H1 (cell line): Measurements from ENCODE around the gene CACNA2D3. TPM values are rescaled to one million over a fixed set of nuclear protein-coding genes. Genes with fewer than 3 reads are reported as not detected.

Experiments used
- SP2 ChIP-seq: IDR thresholded peaks from 2 replicates; pipeline ENCODE4 v1.6.1; 2012; ENCODE audit warnings: mild to moderate bottlenecking, low read length, inconsistent platforms
- polyA plus RNA-seq, 7 experiments: library from polyadenylated mRNA; depleted of rRNA in 3 of 7; stranded (reverse) in 5 of 7; unstranded in 2 of 7; fragments of >200 nt in 5 of 7; fragments of 200-250 nt in 2 of 7; gene quantifications; 1 replicate in 5 of 7; 2 replicates in 1 of 7; 4 replicates in 1 of 7; pipeline versions ENCODE4 v1.2.1 to v1.2.3, GENCODE V29; 2011 to 2013; ENCODE audit warnings: missing spikeins in 2 of 7, mixed read lengths in 2 of 7
- total RNA-seq: library from RNA; stranded (reverse); fragmentation: NEBNext Ultra II Directional; extraction: Animal tissue kit (Norgen Biotek cat#: 25700); gene quantifications from 2 replicates; pipeline ENCODE4 v1.2.1, GENCODE V29; 2021
- TF ChIP-seq, protein P1 (sequence below): fragments of 300-600 bp; sonication (generic); IDR thresholded peaks from 2 replicates; pipeline ENCODE4 v1.7.1; 2012; ENCODE audit warnings: low read length, moderate library complexity, mild to moderate bottlenecking, inconsistent platforms; ENCODE audit not compliant: insufficient replicate concordance
- TF ChIP-seq, protein P2 (sequence below): IDR thresholded peaks from 2 replicates; pipeline ENCODE4 v1.6.1; 2012; ENCODE audit warnings: inconsistent platforms

The CACNA2D3 gene
- total and polyA plus RNA-seq, 2 of the 8 experiments (the other 6 are each of a cell fraction or from before 2014, with no cell fraction given) = 1.5 to 1.8 TPM

DNA sequence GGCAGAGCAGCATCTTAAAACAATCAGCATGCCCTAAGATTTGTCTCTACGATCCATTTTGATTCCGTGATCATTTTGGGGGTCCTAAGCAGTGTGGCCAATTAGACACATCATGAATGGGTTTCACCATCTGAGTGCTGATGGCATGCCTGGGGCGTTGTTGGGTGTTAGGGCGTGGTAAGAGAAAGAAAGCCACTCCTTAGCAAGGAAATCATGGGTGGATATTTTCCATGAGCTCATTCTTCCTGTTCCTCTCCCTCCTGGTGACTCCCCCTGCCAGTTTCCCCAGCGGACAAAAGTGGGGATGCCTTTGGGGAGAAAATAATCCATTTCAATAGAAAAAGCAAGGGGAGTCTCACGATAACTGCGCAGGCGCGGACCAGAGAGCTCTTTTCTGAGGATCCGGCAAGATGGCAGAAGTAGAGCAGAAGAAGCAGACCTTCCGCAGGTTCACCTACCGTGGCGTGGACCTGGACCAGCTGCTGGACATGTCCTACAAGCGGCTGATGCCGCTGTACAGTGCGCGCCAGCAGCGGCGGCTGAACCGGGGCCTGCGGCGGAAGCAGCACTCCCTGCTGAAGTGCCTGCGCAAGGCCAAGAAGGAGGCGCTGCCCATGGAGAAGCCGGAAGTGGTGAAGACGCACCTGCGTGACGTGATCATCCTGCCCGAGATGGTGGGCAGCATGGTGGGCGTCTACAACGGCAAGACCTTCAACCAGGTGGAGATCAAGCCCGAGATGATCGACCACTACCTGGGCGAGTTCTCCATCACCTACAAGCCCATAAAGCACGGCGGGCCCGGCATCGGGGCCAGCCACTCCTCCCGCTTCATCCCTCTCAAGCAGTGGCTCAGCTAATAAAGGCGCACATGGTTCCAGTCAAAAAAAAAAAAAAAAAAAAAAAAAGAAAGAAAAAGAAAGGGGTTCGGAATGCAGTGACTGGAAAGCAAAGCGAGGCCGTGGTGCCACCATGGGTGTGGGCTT, 503.7 kb downstream of the CACNA2D3 start (continued):
- TF ChIP-seq, protein P1, sequence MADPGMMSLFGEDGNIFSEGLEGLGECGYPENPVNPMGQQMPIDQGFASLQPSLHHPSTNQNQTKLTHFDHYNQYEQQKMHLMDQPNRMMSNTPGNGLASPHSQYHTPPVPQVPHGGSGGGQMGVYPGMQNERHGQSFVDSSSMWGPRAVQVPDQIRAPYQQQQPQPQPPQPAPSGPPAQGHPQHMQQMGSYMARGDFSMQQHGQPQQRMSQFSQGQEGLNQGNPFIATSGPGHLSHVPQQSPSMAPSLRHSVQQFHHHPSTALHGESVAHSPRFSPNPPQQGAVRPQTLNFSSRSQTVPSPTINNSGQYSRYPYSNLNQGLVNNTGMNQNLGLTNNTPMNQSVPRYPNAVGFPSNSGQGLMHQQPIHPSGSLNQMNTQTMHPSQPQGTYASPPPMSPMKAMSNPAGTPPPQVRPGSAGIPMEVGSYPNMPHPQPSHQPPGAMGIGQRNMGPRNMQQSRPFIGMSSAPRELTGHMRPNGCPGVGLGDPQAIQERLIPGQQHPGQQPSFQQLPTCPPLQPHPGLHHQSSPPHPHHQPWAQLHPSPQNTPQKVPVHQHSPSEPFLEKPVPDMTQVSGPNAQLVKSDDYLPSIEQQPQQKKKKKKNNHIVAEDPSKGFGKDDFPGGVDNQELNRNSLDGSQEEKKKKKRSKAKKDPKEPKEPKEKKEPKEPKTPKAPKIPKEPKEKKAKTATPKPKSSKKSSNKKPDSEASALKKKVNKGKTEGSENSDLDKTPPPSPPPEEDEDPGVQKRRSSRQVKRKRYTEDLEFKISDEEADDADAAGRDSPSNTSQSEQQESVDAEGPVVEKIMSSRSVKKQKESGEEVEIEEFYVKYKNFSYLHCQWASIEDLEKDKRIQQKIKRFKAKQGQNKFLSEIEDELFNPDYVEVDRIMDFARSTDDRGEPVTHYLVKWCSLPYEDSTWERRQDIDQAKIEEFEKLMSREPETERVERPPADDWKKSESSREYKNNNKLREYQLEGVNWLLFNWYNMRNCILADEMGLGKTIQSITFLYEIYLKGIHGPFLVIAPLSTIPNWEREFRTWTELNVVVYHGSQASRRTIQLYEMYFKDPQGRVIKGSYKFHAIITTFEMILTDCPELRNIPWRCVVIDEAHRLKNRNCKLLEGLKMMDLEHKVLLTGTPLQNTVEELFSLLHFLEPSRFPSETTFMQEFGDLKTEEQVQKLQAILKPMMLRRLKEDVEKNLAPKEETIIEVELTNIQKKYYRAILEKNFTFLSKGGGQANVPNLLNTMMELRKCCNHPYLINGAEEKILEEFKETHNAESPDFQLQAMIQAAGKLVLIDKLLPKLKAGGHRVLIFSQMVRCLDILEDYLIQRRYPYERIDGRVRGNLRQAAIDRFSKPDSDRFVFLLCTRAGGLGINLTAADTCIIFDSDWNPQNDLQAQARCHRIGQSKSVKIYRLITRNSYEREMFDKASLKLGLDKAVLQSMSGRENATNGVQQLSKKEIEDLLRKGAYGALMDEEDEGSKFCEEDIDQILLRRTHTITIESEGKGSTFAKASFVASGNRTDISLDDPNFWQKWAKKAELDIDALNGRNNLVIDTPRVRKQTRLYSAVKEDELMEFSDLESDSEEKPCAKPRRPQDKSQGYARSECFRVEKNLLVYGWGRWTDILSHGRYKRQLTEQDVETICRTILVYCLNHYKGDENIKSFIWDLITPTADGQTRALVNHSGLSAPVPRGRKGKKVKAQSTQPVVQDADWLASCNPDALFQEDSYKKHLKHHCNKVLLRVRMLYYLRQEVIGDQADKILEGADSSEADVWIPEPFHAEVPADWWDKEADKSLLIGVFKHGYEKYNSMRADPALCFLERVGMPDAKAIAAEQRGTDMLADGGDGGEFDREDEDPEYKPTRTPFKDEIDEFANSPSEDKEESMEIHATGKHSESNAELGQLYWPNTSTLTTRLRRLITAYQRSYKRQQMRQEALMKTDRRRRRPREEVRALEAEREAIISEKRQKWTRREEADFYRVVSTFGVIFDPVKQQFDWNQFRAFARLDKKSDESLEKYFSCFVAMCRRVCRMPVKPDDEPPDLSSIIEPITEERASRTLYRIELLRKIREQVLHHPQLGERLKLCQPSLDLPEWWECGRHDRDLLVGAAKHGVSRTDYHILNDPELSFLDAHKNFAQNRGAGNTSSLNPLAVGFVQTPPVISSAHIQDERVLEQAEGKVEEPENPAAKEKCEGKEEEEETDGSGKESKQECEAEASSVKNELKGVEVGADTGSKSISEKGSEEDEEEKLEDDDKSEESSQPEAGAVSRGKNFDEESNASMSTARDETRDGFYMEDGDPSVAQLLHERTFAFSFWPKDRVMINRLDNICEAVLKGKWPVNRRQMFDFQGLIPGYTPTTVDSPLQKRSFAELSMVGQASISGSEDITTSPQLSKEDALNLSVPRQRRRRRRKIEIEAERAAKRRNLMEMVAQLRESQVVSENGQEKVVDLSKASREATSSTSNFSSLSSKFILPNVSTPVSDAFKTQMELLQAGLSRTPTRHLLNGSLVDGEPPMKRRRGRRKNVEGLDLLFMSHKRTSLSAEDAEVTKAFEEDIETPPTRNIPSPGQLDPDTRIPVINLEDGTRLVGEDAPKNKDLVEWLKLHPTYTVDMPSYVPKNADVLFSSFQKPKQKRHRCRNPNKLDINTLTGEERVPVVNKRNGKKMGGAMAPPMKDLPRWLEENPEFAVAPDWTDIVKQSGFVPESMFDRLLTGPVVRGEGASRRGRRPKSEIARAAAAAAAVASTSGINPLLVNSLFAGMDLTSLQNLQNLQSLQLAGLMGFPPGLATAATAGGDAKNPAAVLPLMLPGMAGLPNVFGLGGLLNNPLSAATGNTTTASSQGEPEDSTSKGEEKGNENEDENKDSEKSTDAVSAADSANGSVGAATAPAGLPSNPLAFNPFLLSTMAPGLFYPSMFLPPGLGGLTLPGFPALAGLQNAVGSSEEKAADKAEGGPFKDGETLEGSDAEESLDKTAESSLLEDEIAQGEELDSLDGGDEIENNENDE = no peak
- TF ChIP-seq, protein P2, sequence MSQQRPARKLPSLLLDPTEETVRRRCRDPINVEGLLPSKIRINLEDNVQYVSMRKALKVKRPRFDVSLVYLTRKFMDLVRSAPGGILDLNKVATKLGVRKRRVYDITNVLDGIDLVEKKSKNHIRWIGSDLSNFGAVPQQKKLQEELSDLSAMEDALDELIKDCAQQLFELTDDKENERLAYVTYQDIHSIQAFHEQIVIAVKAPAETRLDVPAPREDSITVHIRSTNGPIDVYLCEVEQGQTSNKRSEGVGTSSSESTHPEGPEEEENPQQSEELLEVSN = 0 out of 2 replicates have a peak, but pooled peaks have one; percentile 27
- no peak for TF ChIP-seq SP2
